Measurements from ENCODE around the gene DCLK3.

DNA sequence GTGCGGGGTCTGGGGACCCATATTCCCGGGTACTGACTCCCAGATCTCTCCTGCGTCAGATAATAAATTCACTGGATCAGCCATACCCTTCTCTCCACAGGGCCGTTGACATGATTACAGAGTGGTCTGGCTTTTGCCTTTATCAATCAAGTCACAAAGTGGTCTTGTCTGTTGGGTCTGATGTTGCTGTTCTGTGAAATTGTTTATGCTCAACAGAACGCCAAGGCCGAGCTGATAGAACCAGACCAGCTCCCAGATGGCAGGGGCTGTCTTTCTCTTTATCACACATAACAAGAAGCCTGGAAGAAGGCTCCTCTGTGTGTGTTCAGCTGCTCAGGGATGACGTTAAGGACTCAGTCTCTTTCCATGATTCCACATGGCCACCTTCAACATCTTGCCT lies 751 bp upstream of the DCLK3 start:
- no peak for TF ChIP-seq EZH2 (IDR thresholded peaks at IDR 0.05; ENCODE audit: borderline replicate concordance, low read length)
- TF ChIP-seq, protein P1, sequence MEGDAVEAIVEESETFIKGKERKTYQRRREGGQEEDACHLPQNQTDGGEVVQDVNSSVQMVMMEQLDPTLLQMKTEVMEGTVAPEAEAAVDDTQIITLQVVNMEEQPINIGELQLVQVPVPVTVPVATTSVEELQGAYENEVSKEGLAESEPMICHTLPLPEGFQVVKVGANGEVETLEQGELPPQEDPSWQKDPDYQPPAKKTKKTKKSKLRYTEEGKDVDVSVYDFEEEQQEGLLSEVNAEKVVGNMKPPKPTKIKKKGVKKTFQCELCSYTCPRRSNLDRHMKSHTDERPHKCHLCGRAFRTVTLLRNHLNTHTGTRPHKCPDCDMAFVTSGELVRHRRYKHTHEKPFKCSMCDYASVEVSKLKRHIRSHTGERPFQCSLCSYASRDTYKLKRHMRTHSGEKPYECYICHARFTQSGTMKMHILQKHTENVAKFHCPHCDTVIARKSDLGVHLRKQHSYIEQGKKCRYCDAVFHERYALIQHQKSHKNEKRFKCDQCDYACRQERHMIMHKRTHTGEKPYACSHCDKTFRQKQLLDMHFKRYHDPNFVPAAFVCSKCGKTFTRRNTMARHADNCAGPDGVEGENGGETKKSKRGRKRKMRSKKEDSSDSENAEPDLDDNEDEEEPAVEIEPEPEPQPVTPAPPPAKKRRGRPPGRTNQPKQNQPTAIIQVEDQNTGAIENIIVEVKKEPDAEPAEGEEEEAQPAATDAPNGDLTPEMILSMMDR (IDR thresholded peaks at IDR 0.05; ENCODE audit: low read length): no peak

Measured in OCI-LY1 (cell line).